Endothelial cell (in vitro differentiated cells): ENCODE data around the gene FES. TPM values are rescaled to one million over a fixed set of nuclear protein-coding genes. Genes with fewer than 3 reads are reported as not detected.

ENCODE experiments used
- DNase-seq: peaks from one replicate; pipeline ENCODE4 v3.0.0; 2021; ENCODE audit warnings: low spot score
- H3K27ac Mint-ChIP-seq: one replicate; pipeline ENCODE4 v1.8.0; 2021; ENCODE audit warnings: mixed read lengths, inconsistent platforms; ENCODE audit not compliant: unreplicated experiment
- H3K27me3 Mint-ChIP-seq: one replicate; pipeline ENCODE4 v1.8.0; 2021; ENCODE audit warnings: mild to moderate bottlenecking, moderate library complexity, mixed read lengths, inconsistent platforms; ENCODE audit not compliant: unreplicated experiment
- H3K36me3 Mint-ChIP-seq: one replicate; pipeline ENCODE4 v1.8.0; 2021; ENCODE audit warnings: mild to moderate bottlenecking, low read depth, mixed read lengths, inconsistent platforms; ENCODE audit not compliant: unreplicated experiment
- H3K4me1 Mint-ChIP-seq: one replicate; pipeline ENCODE4 v1.8.0; 2021; ENCODE audit warnings: mild to moderate bottlenecking, mixed read lengths, inconsistent platforms; ENCODE audit not compliant: unreplicated experiment
- H3K4me3 Mint-ChIP-seq: one replicate; pipeline ENCODE4 v1.8.0; 2021; ENCODE audit warnings: mild to moderate bottlenecking, mixed read lengths, inconsistent platforms; ENCODE audit not compliant: unreplicated experiment
- H3K9me3 Mint-ChIP-seq: one replicate; pipeline ENCODE4 v1.8.0; 2021; ENCODE audit warnings: mixed read lengths, inconsistent platforms; ENCODE audit not compliant: unreplicated experiment
- total RNA-seq: library from RNA; stranded (reverse); fragmentation: NEBNext Ultra II Directional; extraction: Animal tissue kit (Norgen Biotek cat#: 25700); gene quantifications from one replicate; pipeline ENCODE4 v1.2.1, GENCODE V29; 2021; ENCODE audit not compliant: unreplicated experiment
- TF ChIP-seq, protein P1 (sequence below): fragments of 200-600 bp; sonication (generic); IDR thresholded peaks from one replicate; pipeline ENCODE4 v1.5.0; 2021; ENCODE audit warnings: antibody characterized with exemption; ENCODE audit not compliant: unreplicated experiment

FES gene
- total RNA-seq, 1 donor from 2014 or later = 56.3 TPM

DNA sequence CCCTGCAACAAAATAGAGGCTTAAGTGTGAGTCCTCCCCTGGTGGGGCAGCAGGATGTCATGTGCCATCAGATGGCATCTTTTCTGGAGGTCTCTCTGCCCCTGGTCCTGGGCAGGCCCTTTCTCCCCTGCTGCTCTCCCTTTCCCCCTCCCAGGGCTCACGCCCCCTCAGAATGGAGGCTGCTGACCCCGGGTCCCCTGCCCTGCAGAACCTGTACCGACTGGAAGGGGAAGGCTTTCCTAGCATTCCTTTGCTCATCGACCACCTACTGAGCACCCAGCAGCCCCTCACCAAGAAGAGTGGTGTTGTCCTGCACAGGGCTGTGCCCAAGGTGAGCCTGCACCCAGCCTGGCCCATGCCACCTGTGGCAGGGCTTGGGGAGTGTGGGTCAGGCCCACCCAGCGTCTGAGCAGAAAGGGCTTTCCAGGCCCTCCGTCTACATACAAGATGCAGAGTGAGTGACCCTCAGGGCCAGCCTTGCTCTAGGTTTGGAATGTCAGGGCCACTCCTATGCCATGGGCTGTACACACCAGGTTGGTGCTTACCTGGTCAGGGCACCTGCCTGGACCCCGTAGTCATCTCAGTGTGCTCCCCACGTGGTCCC, 7.1 kb downstream of the FES start:
- DNase-seq = no peak
- no peak overlapping the region for H3K27ac Mint-ChIP-seq
- peaks cover 37% of the 10 kb centered on the region for H3K36me3 Mint-ChIP-seq
- TF ChIP-seq, protein P1, sequence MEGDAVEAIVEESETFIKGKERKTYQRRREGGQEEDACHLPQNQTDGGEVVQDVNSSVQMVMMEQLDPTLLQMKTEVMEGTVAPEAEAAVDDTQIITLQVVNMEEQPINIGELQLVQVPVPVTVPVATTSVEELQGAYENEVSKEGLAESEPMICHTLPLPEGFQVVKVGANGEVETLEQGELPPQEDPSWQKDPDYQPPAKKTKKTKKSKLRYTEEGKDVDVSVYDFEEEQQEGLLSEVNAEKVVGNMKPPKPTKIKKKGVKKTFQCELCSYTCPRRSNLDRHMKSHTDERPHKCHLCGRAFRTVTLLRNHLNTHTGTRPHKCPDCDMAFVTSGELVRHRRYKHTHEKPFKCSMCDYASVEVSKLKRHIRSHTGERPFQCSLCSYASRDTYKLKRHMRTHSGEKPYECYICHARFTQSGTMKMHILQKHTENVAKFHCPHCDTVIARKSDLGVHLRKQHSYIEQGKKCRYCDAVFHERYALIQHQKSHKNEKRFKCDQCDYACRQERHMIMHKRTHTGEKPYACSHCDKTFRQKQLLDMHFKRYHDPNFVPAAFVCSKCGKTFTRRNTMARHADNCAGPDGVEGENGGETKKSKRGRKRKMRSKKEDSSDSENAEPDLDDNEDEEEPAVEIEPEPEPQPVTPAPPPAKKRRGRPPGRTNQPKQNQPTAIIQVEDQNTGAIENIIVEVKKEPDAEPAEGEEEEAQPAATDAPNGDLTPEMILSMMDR = no peak
- peaks cover 4% of the 10 kb centered on the region for H3K27me3 Mint-ChIP-seq
- peaks cover 3% of the 10 kb centered on the region for H3K4me1 Mint-ChIP-seq
- H3K4me3 Mint-ChIP-seq = no peak overlapping the region
- H3K9me3 Mint-ChIP-seq = no peaks in the 10 kb centered on the region

DNA sequence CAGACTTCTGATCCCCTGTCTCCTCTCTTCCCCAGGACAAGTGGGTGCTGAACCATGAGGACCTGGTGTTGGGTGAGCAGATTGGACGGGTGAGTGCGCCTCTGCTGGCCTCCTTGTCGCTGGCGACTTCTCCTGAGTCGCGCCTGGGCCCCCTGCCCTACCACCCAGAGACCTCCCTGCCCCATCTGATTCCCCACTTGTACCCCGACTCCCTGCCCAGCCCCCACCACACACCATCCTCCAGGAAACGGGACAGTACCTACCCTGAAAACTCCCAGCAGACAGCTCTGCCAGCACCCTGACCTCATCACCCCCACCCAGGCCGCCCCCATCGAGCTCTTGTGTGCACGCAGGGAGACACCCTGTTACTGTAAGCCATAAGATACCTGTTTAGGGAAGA, 7.7 kb downstream of the FES start:
- H3K4me1 Mint-ChIP-seq = peaks cover 3% of the 10 kb centered on the region
- peaks cover 38% of the 10 kb centered on the region for H3K36me3 Mint-ChIP-seq

DNA sequence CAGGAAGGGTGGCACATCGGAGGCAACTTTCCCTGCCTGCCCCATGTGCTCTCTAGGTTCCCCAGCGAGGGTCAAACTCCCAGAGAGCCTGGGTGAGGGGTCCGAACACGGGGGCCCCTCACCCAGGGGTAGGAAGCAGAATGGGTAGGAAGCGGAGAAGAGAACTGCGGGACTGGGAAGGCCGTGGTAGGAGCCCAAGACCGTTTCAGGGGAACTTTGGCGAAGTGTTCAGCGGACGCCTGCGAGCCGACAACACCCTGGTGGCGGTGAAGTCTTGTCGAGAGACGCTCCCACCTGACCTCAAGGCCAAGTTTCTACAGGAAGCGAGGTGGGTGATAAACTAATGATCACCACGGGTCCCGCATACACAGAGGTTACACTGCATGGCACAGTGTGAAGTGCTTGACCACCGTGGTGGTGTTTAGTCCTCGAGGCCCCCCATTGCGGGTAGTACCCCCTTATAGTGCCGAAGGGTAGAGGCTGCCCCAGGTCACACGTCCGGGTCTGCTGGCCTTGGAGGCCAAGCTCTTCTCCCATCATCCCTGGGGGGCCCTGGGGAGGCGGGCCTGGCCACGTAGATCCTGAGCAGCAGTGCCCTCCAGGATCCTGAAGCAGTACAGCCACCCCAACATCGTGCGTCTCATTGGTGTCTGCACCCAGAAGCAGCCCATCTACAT, 8.3 kb downstream of the FES start:
- H3K4me1 Mint-ChIP-seq = peaks cover 3% of the 10 kb centered on the region
- H3K27me3 Mint-ChIP-seq = peaks cover 4% of the 10 kb centered on the region
- H3K9me3 Mint-ChIP-seq = no peaks in the 10 kb centered on the region
- H3K27ac Mint-ChIP-seq = no peak overlapping the region
- H3K4me3 Mint-ChIP-seq = no peak overlapping the region
- DNase-seq = no peak
- peaks cover 35% of the 10 kb centered on the region for H3K36me3 Mint-ChIP-seq
- TF ChIP-seq, protein P1 = no peak

More for the DNA sequence above, 7.7 kb downstream of the FES start:
- Mint-ChIP-seq H3K27me3 (peaks cover 4% of the 10 kb centered on the region), H3K9me3 (no peaks in the 10 kb centered on the region), H3K27ac (no peak overlapping the region), H3K4me3 (no peak overlapping the region)
- TF ChIP-seq, protein P1 = no peak
- no peak for DNase-seq

DNA sequence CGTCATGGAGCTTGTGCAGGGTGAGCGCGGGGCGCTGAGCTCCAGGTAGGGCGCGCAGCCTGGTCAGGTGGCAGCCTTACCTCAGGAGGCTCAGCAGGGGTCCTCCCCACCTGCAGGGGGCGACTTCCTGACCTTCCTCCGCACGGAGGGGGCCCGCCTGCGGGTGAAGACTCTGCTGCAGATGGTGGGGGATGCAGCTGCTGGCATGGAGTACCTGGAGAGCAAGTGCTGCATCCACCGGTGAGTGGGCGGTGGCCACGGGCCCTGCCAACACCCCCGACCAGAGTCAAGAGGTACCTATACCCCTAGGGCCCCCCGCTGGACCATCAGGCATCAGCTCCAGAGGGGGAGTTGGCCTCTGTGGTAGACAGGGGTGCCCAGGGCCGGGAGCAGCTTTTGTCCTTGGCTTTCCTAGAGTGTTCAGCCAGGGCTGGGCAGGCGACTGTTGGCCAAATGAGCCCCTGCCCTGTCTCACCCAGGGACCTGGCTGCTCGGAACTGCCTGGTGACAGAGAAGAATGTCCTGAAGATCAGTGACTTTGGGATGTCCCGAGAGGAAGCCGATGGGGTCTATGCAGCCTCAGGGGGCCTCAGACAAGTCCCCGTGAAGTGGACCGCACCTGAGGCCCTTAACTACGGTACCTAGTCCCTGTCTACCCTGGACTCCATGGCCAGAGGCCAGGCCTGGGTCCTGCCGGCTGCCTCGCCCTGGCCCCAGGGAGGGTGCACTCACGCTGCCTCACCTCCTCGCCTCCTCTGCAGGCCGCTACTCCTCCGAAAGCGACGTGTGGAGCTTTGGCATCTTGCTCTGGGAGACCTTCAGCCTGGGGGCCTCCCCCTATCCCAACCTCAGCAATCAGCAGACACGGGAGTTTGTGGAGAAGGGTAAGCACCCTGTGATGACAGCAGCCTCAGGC, 9.1 kb downstream of the FES start:
- H3K4me1 Mint-ChIP-seq = peaks cover 1% of the 10 kb centered on the region
- TF ChIP-seq, protein P1 = peak; percentile 43
- H3K27me3 Mint-ChIP-seq = peaks cover 5% of the 10 kb centered on the region
- H3K4me3 Mint-ChIP-seq = no peak overlapping the region
- H3K27ac Mint-ChIP-seq = no peak overlapping the region
- no peaks in the 10 kb centered on the region for H3K9me3 Mint-ChIP-seq
- H3K36me3 Mint-ChIP-seq = peaks cover 28% of the 10 kb centered on the region
- no peak for DNase-seq
